T-cell (primary cell): ENCODE measurements around the gene TSPAN2. TPM values are rescaled to one million over a fixed set of nuclear protein-coding genes. Genes with fewer than 3 reads are reported as not detected.
"Not testable (repeated sequence)": the region's sequence is repeated elsewhere in the genome, so short reads cannot be mapped to it uniquely, and the experiment has no call there.

Source experiments
- ATAC-seq, 4 experiments: fragments of 200-7000 bp in 3 of 4; fragments of 150-1000 bp in 1 of 4; cut with Tn5 transposase; replicated peaks in 1 of 4; 1 replicate in 3 of 4; 2 replicates in 1 of 4; pipeline ENCODE4 v1.10.0; 2021; ENCODE audit warnings: moderate library complexity in 3 of 4, mild to moderate bottlenecking in 2 of 4, moderate number of reproducible peaks in 1 of 4
- CTCF ChIA-PET, 2 donors: fragments of 300-600 bp; sonication (Branson Sonifier 250); formaldehyde crosslinking; loops; one replicate each; lab custom pipeline; 2022; ENCODE audit warnings: antibody characterized with exemption in 2 of 2; lab: Charles Lee
- POLR2A ChIA-PET, 2 donors: fragments of 300-600 bp; sonication (Branson Sonifier 250); formaldehyde crosslinking; loops; one replicate each; lab custom pipeline; 2022; ENCODE audit warnings: antibody characterized with exemption in 2 of 2; lab: Charles Lee
- DNase-seq, 35 experiments: peaks; one replicate each; pipeline versions ENCODE4 v3.0.0 to v3.0.0-alpha.2; 2013 to 2023
- H3K27ac ChIP-seq: one replicate; pipeline ENCODE4 v1.5.1; 2013; ENCODE audit warnings: low read length
- H3K27me3 ChIP-seq, 2 experiments: replicated peaks in 1 of 2; 1 replicate in 1 of 2; 2 replicates in 1 of 2; pipeline versions ENCODE4 v1.6.1 to v1.7.0; 2013; ENCODE audit warnings: low read length in 1 of 2, mixed read lengths in 1 of 2; ENCODE audit not compliant: control insufficient read depth in 2 of 2, insufficient read depth in 2 of 2; ENCODE audit errors: extremely low read depth in 1 of 2
- H3K36me3 ChIP-seq, 2 donors: 1 replicate in 1 of 2; 2 replicates in 1 of 2; pipeline versions ENCODE4 v1.6.1 to v1.7.0; 2013; ENCODE audit warnings: low read length in 1 of 2; ENCODE audit not compliant: control insufficient read depth in 2 of 2, insufficient read depth in 1 of 2; ENCODE audit errors: extremely low read depth in 1 of 2
- H3K4me1 ChIP-seq, 2 experiments: 1 replicate in 1 of 2; 2 replicates in 1 of 2; pipeline versions ENCODE4 v1.6.1 to v1.7.0; 2013; ENCODE audit warnings: low read length in 2 of 2, mixed read lengths in 1 of 2; ENCODE audit not compliant: insufficient read depth in 2 of 2, control insufficient read depth in 1 of 2; ENCODE audit errors: extremely low read depth in 1 of 2
- H3K4me3 ChIP-seq, 2 donors: 1 replicate in 1 of 2; 2 replicates in 1 of 2; pipeline versions ENCODE4 v1.5.1 to v1.7.0; 2013; ENCODE audit warnings: mild to moderate bottlenecking in 2 of 2, low read length in 1 of 2, moderate library complexity in 1 of 2; ENCODE audit not compliant: control insufficient read depth in 1 of 2; ENCODE audit errors: extremely low read depth in 1 of 2
- H3K9me3 ChIP-seq: 2 replicates; pipeline ENCODE4 v1.7.0; 2013
- H3K27ac Mint-ChIP-seq, 2 donors: one replicate each; pipeline ENCODE4 v1.8.0; 2020 to 2021; ENCODE audit warnings: mild to moderate bottlenecking in 2 of 2, mixed read lengths in 2 of 2
- H3K27me3 Mint-ChIP-seq, 2 donors: one replicate each; pipeline ENCODE4 v1.8.0; 2021 to 2022; ENCODE audit warnings: mixed read lengths in 2 of 2
- H3K36me3 Mint-ChIP-seq: one replicate; pipeline ENCODE4 v1.8.0; 2021; ENCODE audit warnings: mixed read lengths
- H3K4me1 Mint-ChIP-seq, 3 donors: one replicate each; pipeline ENCODE4 v1.8.0; 2020 to 2022; ENCODE audit warnings: mixed read lengths in 3 of 3, mild to moderate bottlenecking in 1 of 3
- H3K4me3 Mint-ChIP-seq, 3 donors: one replicate each; pipeline ENCODE4 v1.8.0; 2020 to 2022; ENCODE audit warnings: mild to moderate bottlenecking in 3 of 3, mixed read lengths in 3 of 3, moderate library complexity in 3 of 3
- H3K9me3 Mint-ChIP-seq, 3 donors: one replicate each; pipeline ENCODE4 v1.8.0; 2020 to 2022; ENCODE audit warnings: mixed read lengths in 3 of 3
- WGBS: methylation state at CpG from one replicate; pipeline ENCODE4 v1.1.5; 2013; ENCODE audit warnings: missing lambda C conversion rate; ENCODE audit not compliant: insufficient coverage; 5-methylcytosine and 5-hydroxymethylcytosine counted together
- total RNA-seq, 35 experiments: library from RNA in 6 of 35; stranded (reverse) in 6 of 35; fragments of 120-200 nt in 1 of 35; gene quantifications; one replicate each; pipeline versions ENCODE4 v1.2.1 to v1.2.4 and lab custom pipeline; 2013 to 2026

TSPAN2 gene
- total RNA-seq, 5 donors from 2014 or later (not counting 1 experiment from before 2014, with no cell fraction given), result 2.1 to 8.7 (median 4.0) TPM

DNA sequence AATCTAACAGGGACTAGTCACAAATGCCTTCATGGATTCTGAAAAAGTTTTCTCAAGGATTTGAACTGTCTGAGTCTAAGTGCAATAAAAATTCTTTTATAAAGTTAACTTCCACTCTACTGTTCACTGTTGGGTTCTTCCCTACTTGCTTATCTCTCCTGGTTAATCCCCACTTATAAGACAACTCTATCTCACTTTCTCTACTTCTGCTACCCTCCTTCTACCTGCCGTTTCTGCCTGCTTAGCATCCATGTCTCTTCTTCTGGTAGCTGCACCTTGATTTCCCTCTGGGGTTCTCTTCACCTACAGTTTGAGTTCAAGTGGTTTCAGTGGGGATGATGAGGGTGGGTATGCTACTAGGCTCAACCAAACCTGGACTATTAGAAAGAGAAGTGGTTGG lies 53.7 kb downstream of the TSPAN2 start:
- Mint-ChIP-seq H3K9me3 (no peaks in the 10 kb centered on the region), H3K4me3 (no peak overlapping the region), H3K36me3 (no peaks in the 10 kb centered on the region), H3K4me1 (no peaks in the 10 kb centered on the region), H3K27me3 (peaks cover 0 to 5% of the 10 kb centered on the region in 2 donors), H3K27ac (no peak overlapping the region)
- no CpG with 5 or more reads among the region's 1 CpG for WGBS
- H3K4me3 ChIP-seq, result no peak overlapping the region
- ATAC-seq (no peak), DNase-seq (no peak)
- H3K36me3 ChIP-seq, result no peaks in the 10 kb centered on the region
- ChIA-PET CTCF (no interaction called here), POLR2A (no interaction called here)
- H3K9me3 ChIP-seq, result no peaks in the 10 kb centered on the region
- no peak overlapping the region for H3K27ac ChIP-seq
- no peaks in the 10 kb centered on the region for H3K27me3 ChIP-seq
- no peaks in the 10 kb centered on the region for H3K4me1 ChIP-seq

DNA sequence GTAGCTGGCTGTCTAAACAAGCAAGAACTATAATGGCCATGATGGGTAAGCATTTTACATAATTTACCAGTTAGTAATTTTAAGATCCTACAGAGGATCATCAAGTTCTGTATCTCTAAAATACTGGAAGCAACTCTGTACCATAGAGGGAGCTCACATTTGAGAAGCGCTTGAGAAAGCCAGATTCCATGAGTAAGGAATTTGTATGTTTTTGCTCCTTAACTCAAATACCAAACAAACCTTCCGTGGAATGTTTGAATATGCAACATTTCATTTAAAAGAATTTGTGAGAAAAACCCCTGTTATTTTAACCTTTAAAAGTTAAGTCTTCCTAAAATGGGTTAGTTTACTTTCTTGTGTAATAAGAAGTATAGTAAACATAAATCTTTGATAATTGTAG lies 57.7 kb downstream of the TSPAN2 start:
- H3K36me3 Mint-ChIP-seq, result no peaks in the 10 kb centered on the region
- H3K4me3 Mint-ChIP-seq, result no peak overlapping the region
- DNase-seq (no peak), ATAC-seq (no peak)
- no peaks in the 10 kb centered on the region for H3K4me1 Mint-ChIP-seq
- CTCF ChIA-PET, result no interaction called here
- H3K27ac ChIP-seq, result no peak overlapping the region
- no peak overlapping the region for H3K27ac Mint-ChIP-seq
- H3K36me3 ChIP-seq, result no peaks in the 10 kb centered on the region
- H3K4me3 ChIP-seq, result no peak overlapping the region
- WGBS, result no CpG with 5 or more reads among the region's 2 CpGs
- H3K27me3 Mint-ChIP-seq, result peaks cover 2 to 5% of the 10 kb centered on the region in 2 donors
- no peaks in the 10 kb centered on the region for H3K9me3 ChIP-seq
- no peaks in the 10 kb centered on the region for H3K27me3 ChIP-seq
- no peaks in the 10 kb centered on the region for H3K9me3 Mint-ChIP-seq
- no peaks in the 10 kb centered on the region for H3K4me1 ChIP-seq
- POLR2A ChIA-PET, result no interaction called here

DNA sequence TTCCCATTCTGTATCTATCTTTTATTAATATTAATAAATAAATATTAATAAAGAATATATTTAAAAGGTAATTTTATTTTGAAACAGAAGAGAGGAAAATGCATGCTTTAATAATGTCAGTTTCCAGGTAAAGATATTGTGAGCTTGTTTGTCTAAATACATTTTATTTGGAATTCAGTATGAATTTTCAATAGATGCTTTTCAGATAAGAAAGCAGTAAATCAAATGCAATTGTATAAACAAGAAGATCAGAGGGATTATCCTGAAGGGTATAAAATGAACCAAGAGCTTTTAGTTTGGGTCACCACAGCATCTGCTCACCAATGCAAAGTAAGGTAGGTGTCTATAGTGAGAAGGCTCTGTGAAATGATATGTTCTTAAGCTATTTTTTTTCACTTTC lies 59.8 kb downstream of the TSPAN2 start, which contains the start of gene TSHB:
TSS of gene TSHB (plus strand) at position 301 of the 400 bp plus-strand sequence. CDS start 3,537 bp downstream, outside the sequence.
- H3K9me3 Mint-ChIP-seq, result no peaks in the 10 kb centered on the region
- peaks cover 2 to 5% of the 10 kb centered on the region in 2 donors for H3K27me3 Mint-ChIP-seq
- Histone ChIP-seq H3K9me3 (no peaks in the 10 kb centered on the region), H3K4me1 (no peaks in the 10 kb centered on the region), H3K36me3 (no peaks in the 10 kb centered on the region), H3K4me3 (no peak within 1 kb of the TSS), H3K27ac (no peak within 1 kb of the TSS), H3K27me3 (no peaks in the 10 kb centered on the region)
- ATAC-seq, result no peak
- H3K4me1 Mint-ChIP-seq, result no peaks in the 10 kb centered on the region
- CTCF ChIA-PET, result no interaction called here
- no peaks in the 10 kb centered on the region for H3K36me3 Mint-ChIP-seq
- H3K4me3 Mint-ChIP-seq, result no peak within 1 kb of the TSS
- POLR2A ChIA-PET, result no interaction called here
- no peak for DNase-seq
- H3K27ac Mint-ChIP-seq, result no peak within 1 kb of the TSS

DNA sequence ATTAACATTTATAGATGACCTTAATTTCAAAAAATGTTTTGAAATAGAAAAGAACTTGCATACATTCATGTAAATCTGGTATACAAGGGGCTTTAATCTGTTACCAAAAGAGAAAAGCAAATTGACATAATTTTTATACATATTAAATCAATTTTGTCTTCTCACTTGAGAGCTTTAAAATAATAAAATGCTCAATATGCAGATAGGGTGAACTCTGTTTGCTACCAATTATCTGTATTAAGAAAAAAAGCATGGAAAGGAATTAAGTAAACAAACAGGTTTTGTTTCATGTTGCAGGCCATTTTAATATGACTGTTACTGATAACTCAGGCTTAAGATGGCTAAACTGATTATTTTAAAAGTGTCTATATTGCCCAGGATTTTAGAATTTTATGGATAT lies 65.7 kb downstream of the TSPAN2 start:
- Histone ChIP-seq H3K4me3 (no peak overlapping the region), H3K36me3 (no peaks in the 10 kb centered on the region), H3K27ac (no peak overlapping the region), H3K27me3 (no peaks in the 10 kb centered on the region), H3K4me1 (no peaks in the 10 kb centered on the region), H3K9me3 (no peaks in the 10 kb centered on the region)
- ATAC-seq (no peak), DNase-seq (no peak)
- Mint-ChIP-seq H3K27ac (no peak overlapping the region), H3K4me3 (no peak overlapping the region), H3K4me1 (no peaks in the 10 kb centered on the region), H3K9me3 (peaks cover 0 to 5% (median 2%) of the 10 kb centered on the region in 3 donors), H3K27me3 (peaks cover 9 to 11% of the 10 kb centered on the region in 2 donors), H3K36me3 (peaks cover 4% of the 10 kb centered on the region)
- CTCF ChIA-PET, result no interaction called here
- POLR2A ChIA-PET, result no interaction called here

DNA sequence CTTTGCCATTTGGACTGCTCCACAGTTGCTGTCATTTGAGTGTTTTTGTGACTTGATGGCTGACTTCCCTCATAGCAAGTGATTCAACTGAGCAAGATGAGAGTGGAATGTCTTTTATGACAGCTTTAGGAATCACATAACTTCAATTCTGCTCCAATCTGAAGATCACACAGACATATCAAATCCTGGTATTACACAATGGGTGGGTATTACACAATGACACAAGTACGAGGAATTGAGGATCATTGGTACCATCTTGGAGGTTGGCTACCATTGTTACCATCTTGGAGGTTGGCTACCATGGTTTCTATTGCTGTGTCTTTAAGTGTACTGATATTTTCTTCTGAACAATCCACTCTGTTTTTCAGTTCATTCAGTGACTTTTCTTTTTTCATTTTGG lies 68.2 kb downstream of the TSPAN2 start:
- Histone ChIP-seq H3K4me3 (no peak overlapping the region), H3K27me3 (no peaks in the 10 kb centered on the region), H3K27ac (no peak overlapping the region), H3K9me3 (no peaks in the 10 kb centered on the region), H3K36me3 (no peaks in the 10 kb centered on the region), H3K4me1 (no peaks in the 10 kb centered on the region)
- POLR2A ChIA-PET, result no interaction called here
- H3K9me3 Mint-ChIP-seq, result peaks cover 0 to 8% (median 5%) of the 10 kb centered on the region in 3 donors
- H3K27me3 Mint-ChIP-seq, result peaks cover 12 to 14% of the 10 kb centered on the region in 2 donors
- no peak for ATAC-seq
- no peak overlapping the region for H3K27ac Mint-ChIP-seq
- H3K4me1 Mint-ChIP-seq, result no peaks in the 10 kb centered on the region
- no peak for DNase-seq
- CTCF ChIA-PET, result no interaction called here
- WGBS, result no CpG with 5 or more reads among the region's 1 CpG
- H3K4me3 Mint-ChIP-seq, result no peak overlapping the region
- peaks cover 7% of the 10 kb centered on the region for H3K36me3 Mint-ChIP-seq

DNA sequence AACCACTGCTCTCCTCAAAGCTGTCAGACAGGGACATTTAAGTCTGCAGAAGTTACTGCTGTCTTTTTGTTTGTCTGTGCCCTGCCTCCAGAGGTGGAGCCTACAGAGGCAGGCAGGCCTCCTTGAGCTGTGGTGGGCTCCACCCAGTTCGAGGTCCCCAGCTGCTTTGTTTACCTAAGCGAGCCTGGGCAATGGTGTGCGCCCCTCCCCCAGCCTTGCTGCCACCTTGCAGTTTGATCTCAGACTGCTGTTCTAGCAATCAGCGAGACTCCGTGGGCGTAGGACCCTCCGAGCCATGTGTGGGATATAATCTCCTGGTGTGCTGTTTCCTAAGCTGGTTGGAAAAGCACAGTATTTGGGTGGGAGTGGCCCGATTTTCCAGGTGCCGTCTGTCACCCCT lies 69.8 kb downstream of the TSPAN2 start:
- H3K4me1 ChIP-seq, H3K4me3 Mint-ChIP-seq, H3K4me1 Mint-ChIP-seq, POLR2A ChIA-PET, ATAC-seq, H3K9me3 Mint-ChIP-seq, H3K9me3 ChIP-seq, CTCF ChIA-PET, H3K27ac ChIP-seq, H3K36me3 Mint-ChIP-seq, H3K27ac Mint-ChIP-seq, H3K36me3 ChIP-seq, H3K27me3 ChIP-seq, H3K4me3 ChIP-seq, DNase-seq: not testable (repeated sequence)
- peaks cover 12 to 14% of the 10 kb centered on the region in 2 donors for H3K27me3 Mint-ChIP-seq
- WGBS, result 68% methylated on average over 2 of the region's 9 CpGs

DNA sequence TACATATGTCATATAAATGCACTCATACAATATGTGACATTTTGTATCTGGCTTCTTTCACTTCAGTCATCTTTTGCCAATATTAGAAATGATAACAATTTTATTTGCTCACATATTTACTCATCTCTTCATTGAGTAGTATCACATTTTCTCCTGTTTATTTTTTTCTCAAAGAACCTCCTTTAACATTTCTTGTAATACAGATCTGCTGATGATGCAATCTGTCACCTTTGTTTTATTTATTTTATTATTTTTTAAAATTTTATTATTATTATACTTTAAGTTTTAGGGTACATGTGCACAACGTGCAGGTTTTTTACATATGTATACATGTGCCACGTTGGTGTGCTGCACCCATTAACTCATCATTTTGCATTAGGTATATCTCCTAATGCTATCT lies 75.5 kb downstream of the TSPAN2 start:
- Histone ChIP-seq H3K4me3 (no peak overlapping the region), H3K36me3 (no peaks in the 10 kb centered on the region), H3K27ac (no peak overlapping the region), H3K9me3 (no peaks in the 10 kb centered on the region), H3K4me1 (no peaks in the 10 kb centered on the region), H3K27me3 (no peaks in the 10 kb centered on the region)
- no peak for DNase-seq
- Mint-ChIP-seq H3K4me1 (no peaks in the 10 kb centered on the region), H3K9me3 (peaks cover 0 to 5% (median 4%) of the 10 kb centered on the region in 3 donors), H3K4me3 (no peak overlapping the region), H3K27ac (no peak overlapping the region), H3K36me3 (peaks cover 4% of the 10 kb centered on the region), H3K27me3 (peaks cover 4% of the 10 kb centered on the region in 2 donors)
- ChIA-PET POLR2A (no interaction called here), CTCF (no interaction called here)
- ATAC-seq, result no peak
- no CpG with 5 or more reads among the region's 2 CpGs for WGBS
